GM19328 (cell line): ENCODE measurements around the gene ZFP36.

Source experiments
- ATAC-seq: cut with Tn5 transposase; IDR thresholded peaks from one replicate; pipeline ENCODE4 v1.9.1; 2021; ENCODE audit warnings: mild to moderate bottlenecking, moderate library complexity; ENCODE audit not compliant: unreplicated experiment

ZFP36 gene

DNA sequence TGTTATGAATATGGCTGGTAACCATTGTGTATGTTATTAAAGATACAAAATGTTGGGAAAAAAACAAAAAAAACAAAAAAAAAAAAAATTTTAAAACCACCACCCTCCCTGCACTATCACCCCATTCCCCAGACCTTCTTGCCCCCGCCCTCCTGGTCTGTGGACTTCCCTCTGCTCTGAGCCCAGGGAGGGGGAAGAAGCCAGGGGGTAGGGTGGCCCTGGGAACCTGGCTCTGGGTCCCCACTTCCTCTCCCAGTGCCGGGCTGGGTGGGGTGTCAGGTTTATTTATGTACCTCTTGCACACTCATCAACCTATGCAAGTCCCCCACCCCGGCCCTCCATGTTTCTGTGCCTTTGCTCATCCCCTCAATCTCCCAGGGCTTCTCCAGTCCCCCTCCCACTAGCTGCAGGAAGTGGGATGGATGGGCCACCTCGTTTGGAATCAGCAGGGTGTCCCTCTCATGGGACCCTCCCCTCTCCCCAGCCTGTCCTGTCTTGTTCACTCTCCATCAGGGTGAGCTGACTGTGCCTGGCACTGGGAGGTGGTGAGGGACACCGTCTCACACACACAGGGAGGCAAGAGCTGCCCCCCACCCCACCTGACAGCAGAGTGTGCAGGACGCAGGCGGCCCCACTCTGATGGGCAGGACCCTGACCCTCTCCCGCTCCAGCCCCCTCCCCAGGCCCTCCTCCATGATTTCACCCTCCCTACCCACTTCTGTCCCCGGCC is 21.6 kb upstream of the ZFP36 start:
- ATAC-seq = no peak

DNA sequence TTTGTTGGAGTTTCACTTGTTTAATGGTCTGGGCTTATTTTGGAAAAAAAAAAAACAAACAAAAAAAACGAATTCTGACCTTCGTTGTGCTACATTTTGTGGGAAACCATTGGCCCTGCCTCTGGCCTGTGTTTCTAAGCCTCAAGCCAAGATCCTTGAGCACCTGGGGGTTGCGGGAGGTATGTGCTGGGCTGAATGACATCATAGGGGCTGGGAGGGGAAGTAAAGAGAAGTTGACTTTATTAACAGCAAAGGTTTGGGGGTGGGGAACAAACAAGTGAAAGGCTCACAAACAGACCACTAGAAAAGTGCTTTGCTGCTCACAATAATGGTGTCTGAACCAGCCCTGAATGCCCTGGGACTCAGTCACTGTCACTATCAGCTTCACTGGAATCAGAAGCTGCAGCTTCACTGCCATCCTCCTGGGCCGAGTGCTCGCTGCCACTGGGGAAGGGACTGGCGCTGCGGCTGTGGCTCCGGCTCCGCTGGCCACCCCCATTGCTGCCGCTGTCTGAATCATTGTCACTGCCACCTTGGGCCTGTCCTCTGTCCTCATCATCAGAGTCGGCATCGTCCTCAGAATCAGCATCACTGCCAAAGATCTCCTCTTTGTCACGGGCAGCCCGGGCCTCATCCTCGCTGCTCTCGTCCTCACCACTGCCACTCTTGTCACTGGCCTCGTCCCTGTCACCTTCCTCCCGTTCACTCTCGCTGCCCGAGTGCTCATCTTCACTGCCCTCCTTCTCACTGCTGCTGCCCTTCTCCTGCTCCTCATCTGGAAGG is 20.8 kb upstream of the ZFP36 start:
- ATAC-seq = no peak

DNA sequence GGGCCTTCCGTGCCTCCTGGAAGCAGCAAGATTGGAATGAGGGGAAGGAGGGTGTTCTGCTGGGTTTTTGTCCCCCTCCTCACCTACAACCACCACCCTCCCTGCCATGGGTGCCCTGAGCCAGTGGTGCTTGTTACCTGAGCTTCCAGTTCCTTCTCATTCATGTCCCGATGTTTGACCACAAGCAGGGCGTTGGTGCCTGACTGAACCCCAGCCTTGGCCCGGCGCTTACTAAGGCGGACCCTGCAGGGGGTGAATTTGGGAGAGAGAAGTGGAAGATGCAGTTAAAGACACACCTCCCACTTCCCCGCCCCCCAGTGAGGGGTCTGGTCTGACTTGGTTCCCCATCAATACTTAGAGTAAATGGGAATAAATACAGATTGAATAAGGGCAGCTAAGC is 20.1 kb upstream of the ZFP36 start:
- no peak for ATAC-seq

GRCh38 chr19:39388657-39389056 is 18.0 kb upstream of the ZFP36 start:
- no peak for ATAC-seq

GRCh38 chr19:39389631-39390414 is 16.8 kb upstream of the ZFP36 start:
- ATAC-seq = no peak

DNA sequence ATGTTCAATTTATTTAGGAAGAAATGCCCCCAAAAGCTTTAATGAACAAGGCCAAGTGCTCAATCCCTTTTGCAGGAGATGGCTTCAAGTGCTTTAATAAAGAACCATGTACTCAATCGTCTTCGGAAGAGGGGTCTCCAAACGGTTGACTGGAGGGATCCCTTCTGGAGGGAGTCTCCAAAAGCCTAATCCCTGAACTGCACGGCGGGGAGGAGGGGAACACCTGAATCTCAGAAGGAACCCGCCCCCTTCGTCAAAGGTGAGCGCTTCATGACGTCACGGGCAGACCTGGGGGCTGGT is 16.2 kb upstream of the ZFP36 start:
- ATAC-seq = no peak

GRCh38 chr19:39390751-39391437 is 15.8 kb upstream of the ZFP36 start, which contains the start of the genes MED29 and PAF1:
Gene MED29, plus strand, starts transcription at chr19:39391378. Its CDS starts 45 bp downstream, at chr19:39391423.
Gene PAF1, minus strand, starts transcription at chr19:39391106. Its CDS starts 242 bp downstream, at chr19:39390864.
- ATAC-seq = peak; percentile 84

- ATAC-seq = no peak
Observed at GRCh38 chr19:39397360-39398296, 9.0 kb upstream of the ZFP36 start.

- no peak for ATAC-seq
Observed at GRCh38 chr19:39398297-39398864, 8.3 kb upstream of the ZFP36 start.

GRCh38 chr19:39399668-39400050 is 7.0 kb upstream of the ZFP36 start:
- no peak for ATAC-seq

GRCh38 chr19:39400061-39400460 is 6.6 kb upstream of the ZFP36 start:
- ATAC-seq = no peak

- no peak for ATAC-seq
Observed at GRCh38 chr19:39401070-39401548, 5.5 kb upstream of the ZFP36 start.

DNA sequence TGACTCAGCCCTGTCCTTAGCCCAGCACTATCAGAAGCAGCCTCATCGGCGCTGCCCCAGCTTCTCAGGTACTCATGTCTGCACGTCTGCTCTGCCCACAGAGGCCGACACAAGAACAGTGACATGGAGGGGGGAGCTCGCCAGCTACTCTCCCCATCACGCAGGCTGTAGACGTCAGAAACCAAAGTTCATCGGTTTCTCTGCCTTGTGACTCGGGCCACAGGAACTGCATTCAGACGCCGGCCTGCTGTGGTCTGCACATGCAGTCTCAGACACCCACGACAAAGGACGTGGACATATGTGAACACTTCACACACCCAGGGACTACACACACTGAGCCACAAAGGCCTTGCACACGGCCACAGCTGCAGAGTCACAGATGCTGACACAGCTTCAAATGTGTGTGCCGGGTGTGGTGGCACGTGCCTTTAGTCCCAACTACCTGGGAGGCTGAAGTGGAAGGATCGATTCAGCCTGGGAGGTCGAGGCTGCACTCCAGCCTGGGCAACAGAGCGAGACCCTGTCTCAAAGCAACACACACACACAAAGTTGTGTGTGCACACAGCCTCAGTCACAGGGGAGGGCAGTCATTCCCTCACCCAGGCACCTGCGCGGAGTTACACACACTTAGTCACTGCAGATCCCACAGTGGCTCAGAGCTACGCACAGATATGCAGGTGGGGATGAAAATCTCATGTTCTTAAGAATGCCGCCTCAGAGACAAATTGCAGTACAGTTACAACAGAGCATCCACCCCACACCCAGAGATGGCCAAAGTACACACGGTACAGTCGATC is 4.9 kb upstream of the ZFP36 start:
- ATAC-seq = no peak

GRCh38 chr19:39402346-39403300 is 4.0 kb upstream of the ZFP36 start:
- no peak for ATAC-seq

DNA sequence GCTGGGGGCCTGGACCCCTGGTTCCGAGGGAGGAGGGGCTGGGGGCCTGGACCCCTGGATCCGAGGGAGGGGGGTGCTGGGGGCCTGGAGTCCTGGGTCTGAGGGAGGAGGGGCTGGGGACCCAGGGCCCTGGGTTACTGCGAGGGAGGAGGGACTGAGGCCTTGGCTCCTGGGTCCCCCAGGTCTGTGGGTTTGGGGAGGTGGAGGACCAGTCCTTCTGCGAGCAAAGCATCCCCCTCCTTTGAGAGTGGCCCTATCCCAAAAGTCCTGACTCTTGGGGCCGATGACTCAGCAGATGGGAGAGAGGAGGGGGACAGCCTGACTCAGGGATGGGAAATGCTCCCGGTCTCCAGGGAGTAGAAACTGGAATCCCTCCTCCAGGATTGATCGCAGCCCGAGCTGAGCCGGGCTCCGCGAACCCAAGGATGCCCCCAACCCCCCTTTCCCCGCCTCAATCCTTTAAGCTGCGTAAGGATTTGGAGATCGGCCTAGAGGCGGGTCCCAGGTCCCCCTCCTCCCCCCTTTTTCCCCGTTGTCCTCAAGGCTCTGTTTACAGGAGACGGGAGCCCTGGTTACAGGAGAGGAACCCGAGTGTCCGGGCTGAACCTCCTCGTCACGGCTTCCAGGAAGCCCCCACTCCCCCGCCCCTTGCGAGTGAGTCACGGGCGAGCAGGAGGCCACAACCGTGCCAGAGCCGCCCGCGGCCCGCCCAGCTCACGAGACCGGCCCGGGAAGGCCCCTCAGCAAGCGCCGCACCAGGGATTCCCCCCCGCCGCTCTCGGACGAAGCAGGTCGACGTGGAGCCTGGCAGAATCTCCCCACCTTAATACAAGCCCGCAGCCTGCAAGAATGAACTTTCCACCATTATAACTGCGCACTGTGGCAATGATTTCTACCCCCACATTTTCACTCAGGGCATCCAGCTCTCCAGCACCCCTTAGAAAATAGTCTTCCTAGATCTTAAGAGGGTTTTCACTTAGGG is 3.0 kb upstream of the ZFP36 start:
- ATAC-seq = no peak

DNA sequence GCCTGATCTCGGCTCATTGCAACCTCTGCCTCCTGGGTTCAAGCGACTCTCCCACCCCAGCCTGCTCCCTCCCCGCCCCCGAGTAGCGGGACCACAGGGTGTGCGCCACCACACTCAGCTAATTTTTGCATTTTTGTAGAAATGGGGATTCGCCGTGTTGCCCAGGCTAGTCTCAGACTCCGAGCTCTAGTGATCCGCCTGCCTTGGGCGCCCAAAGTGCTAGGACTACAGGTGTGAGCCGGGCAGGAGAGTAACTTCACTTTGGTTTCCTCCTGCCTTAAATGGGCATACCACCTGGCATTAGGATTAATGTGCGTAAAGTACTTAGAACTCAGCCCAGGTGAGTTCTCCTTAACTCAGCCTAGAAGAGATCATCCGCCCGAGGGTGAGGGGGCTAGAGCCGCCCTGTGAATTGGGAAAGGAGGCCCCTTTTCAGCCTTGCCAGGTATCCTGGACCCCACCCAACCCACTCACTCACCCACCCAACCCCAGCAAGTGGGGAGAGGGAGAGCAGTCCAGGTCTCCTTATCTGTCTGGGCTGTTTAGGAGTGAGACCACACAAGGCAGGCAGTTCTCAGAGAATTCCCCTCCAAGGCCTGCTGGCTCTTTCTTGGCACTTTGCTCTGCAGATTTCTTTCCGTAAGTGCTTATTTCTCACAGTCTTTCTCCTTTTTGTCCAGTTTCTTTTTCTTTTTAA is 1.2 kb upstream of the ZFP36 start:
- ATAC-seq = no peak
